HG02798 (cell line): ENCODE data around the gene CMC2.

Source experiments
- ATAC-seq: cut with Tn5 transposase; IDR thresholded peaks from one replicate; pipeline ENCODE4 v1.9.1; 2021; ENCODE audit warnings: mild to moderate bottlenecking; ENCODE audit not compliant: unreplicated experiment, poor library complexity

CMC2 gene

DNA sequence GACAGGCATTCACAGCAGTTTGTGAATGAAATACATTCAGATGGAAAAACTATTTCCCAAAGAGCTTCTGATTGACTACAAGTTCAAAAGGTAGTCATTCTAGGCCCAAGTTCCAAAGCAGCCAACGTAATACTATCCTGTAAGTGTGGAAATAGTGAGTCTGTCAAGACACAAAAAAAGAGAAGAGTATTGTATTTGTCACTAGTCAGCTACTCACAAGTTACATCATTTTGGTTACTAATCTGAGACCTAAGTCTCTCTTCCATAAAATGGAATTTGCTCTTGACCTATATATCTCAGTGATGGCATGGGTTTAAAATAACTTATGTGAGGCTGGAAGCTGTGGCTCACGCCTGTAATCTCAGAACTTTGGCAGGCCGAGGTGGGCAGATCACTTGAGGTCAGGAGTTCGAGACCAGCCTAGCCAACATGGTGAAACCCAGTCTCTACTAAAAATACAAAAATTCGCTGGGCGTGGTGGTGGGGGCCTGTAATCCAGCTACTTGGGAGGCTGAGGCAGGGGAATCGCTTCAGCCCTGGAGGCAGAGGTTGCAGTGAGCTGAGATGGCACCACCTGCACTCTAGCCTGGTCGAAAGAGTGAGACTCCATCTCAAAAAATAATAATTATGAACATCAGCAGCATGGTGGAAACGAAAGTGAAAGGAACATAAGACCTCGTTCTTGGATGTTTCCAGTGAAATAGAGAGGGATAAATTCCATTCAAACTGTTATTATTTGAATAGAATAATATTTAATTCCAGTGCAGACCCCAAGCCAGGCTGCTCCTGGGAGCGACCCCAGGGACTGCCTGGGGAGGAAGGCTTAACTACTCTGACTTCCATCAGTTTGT is 2.9 kb downstream of the CMC2 start:
- no peak for ATAC-seq

DNA sequence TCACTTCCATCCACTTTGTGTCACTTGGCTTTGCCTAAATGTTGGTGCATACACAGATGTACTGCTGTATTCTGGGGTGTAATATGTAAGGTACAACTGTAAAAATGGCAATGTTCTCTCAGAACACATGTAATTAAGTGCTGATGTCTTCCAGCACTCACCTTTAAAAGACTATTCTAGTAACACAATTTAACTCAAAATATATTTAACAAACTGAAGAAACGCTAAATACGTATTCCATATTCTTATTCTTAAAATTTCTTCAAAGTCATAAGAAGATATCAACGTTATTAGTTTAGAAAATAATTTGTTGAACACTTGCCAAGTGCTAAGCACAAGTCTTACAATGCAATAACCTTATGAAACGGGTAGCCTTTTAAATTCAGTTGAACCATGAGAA is 3.6 kb downstream of the CMC2 start:
- no peak for ATAC-seq

DNA sequence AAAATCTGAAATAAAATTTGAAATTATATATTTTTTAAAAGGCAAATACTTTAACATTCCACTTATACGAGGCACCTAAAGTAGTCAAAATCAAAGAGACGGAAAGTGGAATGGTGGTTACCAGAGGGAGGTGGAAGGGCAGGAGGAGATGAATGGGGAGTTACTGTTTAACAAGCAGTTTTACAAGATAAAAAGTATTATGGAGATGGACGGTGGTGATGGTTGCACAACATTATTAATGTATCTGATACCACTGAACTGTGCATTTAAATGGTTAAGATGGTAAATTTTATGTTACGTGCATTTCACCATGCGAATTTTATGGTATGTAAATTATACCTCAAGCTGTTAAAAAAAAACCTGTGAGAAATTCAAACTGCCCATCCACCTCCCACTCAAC is 5.4 kb downstream of the CMC2 start:
- ATAC-seq: no peak

DNA sequence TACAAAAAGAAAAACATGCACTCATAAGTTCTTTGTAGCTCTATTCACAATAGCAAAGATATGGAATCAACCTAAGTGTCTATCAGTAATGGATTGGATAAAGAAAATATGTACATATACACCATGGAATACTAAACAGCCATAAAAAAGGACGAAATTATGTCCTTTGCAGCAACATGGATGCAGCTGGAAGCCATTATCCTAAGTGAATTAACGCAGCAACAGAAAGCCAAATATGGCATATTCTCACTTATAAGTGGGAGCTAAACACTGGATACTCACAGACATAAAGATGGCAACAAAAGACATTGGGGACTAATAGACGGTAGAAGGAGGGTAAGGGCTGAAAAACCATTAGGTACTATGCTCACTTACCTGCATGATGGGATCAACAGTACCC is 5.8 kb downstream of the CMC2 start:
- ATAC-seq: no peak

DNA sequence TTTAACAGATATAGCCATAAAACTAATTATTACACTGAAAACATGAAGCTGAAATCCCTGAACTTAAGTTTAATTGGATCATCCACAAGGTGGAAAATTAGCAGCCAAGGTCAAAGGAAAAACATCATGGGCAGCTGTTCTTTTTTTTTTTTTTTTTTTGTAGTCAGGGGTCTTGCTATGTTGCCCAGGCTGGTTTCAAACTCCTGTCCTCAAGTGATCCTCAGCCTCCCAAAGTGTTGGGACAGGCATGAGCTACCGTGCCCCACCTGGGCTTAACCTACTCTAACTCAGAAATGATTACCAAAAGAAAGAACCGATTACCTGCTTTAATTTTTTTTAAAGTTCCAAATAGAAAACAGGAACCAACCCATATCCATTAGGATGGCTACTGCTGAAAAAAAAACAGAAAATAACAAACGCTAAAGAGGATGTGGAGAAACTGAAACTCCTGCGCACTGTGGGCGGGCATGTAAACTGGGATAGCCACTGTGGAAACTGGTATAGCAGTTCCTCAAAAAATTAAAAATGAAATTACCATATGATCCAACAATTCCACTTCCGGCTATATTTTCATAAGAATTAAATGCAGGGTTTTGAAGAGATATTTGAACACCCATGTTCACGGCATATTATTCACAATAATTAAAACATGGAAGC is 8.6 kb downstream of the CMC2 start:
- no peak for ATAC-seq

DNA sequence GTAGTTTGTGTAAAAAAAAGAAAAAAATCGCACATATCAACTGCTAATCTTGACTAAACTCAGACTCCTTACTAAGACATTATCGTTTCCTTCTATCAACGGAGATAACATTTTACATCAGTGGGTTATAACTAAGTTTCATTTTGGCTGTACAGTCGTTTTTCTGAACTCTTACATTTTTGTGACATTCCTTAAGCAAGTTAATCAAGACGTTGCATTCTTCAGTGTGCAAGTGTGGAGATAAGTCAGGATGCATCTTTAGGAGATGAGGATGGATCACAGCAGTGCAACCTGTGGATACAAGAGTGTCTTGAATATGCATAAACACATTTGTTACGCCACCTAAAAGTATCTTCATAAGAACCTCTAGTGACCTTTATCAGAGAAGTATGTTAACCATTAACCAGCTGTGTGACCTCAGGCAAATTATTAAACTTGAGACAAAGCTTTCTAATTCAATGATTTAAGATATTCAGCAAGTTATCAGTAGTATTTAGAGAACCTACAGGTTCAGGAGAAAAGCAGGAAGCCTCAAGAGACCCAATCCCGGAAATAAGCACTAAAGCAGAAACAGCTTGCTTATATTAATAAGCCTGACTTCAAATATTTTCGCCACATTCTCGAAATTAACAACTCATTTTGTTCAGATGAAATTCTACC is 9.4 kb downstream of the CMC2 start:
- ATAC-seq: peak; percentile 71

DNA sequence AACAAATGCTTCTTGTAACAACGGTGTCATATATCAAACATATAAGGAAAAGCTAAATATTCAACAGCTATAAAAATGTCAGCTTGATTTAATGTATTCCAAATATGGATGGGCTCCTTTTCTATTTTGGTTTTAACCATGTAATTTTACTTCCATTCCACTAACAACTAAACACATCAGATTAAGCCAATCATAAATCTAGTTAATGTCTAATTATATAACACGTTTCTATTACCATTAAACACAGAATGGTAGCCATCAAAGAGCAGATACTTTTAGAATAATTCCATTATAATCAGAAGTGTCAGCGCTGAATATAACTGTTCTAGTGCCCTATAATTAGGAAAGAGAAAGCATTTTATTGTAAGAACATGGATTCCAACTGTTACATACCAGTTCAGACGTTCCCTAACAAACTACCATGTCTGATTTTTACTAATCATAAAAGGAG is 10.0 kb downstream of the CMC2 start:
- ATAC-seq: no peak

DNA sequence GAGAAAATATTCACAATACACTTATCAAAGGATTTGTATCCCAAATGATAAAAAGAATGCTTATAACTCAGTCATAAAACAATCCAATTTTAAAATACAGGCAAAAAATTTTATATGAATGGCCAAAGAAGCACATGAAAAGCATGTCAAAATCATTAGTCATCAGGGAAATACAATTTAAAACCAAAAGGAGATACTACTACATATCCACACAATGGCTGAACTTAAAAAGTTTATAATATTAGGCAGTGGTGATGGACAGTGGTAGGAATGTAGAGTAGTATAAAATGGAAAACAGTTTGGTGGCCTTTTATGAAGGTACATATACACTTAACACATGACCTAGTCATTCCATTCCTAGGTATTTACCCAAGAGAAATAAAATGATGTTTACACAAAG is 12.2 kb downstream of the CMC2 start:
- ATAC-seq: no peak

DNA sequence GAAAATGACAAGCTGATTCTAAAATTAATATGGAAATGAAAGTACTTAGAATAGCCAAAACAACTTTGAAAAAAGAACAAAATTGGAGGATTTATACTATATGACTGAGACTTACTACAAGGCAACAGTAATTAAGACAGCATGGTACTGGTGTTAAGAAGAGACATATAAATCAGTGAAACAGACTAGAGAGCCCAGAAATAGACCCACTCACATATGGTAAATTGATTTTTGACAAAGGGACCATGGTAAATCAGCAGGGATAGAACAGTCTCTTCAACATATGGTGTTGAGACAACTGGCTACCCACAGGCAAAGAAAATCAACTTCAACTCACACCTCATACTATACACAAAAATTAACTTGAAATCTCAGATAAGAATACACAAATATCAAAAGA is 12.9 kb downstream of the CMC2 start:
- ATAC-seq: no peak

DNA sequence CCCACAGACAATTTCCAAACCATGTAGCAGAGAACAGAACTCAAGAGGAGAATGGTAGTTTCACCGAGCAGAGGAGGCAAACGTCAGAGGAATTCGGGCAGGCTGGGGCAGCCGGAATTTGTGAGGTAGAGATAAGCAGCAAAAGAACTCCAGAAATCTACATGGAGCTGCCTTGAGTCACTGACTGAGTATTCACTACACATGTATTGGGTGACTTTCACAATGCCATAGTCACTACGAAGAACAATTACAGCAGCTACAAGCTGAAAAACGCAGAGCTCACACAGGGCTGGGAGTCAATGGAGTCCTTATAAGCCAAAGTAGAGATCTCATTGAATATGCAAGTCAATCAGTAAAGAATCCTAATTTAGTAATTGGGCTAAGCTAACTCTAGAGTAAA is 13.4 kb downstream of the CMC2 start:
- ATAC-seq: no peak

DNA sequence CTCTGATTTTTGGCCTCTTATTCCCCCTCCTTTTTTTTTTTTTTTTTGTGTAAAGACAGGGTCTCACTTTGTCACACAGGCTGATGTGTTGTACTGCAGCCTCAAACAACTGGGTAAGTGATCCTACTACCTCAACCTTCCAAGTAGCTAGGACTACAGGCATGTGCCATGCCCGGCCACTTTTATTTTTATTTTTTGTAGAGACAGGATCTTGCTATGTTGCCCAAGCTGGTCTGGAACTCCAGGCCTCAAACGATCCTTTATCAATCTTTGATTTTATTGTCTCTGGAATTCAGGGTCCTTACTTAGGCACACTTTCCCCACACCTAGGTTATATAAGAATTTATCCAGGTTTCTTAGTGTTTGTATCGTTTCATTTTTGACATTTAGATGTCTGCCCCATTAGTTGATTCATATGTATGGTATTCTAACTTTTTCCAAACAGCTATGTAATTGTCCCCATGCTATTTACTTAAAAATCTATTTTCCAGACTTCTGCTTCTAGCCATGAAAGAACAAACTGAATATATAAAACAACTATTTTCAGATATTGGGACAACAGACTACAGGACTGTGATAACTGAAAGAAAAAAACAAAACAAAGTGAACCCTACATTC is 13.9 kb downstream of the CMC2 start:
- ATAC-seq: no peak

DNA sequence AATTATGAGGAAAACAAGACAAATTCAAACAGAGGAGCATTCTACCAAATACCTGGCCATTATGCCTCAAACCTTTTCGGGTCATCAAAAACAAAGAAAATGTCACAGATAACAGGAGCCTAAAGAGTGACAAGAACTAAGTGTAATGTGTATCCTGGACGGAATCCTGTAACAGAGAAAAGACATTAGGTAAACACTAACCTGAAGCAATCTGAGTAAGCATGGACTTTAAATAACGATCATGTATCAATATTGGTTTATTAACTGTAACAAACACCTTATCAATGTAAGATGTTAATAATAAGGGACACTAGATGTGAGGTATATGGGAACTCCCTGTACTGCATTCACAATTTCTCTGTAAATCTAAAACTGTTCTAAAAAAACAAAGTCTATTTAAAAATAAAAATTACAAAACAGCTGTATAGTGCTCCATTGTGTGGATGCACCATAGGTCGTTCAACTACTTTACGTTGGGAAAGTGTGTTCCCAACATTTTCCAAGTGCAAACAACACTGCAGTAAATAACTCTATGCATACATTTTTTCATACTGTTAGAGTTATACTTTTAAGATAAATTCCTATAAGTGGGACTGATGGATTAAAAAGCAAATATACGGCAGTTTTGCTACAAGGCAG is 14.8 kb downstream of the CMC2 start:
- ATAC-seq: no peak

DNA sequence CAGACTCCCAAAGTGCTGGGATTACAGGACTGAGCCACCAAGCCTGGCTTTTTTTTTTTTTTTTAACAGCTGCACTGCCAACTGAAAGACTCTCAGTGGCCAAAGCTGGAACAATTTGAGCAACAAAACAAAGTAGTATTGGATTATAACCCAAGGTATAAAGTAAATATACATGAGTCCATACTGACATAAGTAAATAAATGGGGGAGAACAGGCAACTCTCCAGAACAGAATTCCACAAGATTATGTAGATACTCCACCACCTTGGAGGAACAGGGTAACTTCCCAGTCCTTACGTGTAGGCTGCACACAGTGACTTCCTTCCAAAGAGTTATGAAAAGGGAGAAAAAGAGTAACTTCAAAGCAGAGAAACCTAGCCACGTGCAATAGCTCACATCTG is 15.7 kb downstream of the CMC2 start:
- ATAC-seq: no peak

DNA sequence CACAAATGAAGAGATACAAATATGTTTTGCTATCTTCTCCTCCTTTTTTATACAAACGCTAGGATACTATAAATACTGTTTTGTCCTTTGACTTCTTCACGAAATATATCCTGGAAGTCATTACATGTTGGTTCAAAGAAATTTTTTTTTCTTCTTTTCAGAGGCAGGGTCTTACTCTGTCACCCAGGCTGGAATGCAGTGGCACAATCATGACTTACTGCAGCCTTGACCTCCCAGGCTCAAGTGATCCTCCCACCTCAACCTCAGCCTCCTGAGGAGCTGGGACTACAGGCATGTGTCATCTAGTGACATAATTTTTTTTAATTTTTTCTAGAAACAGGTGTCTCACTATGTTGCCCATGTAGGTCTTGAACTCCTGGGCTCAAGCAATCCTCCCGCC is 16.1 kb downstream of the CMC2 start:
- no peak for ATAC-seq

DNA sequence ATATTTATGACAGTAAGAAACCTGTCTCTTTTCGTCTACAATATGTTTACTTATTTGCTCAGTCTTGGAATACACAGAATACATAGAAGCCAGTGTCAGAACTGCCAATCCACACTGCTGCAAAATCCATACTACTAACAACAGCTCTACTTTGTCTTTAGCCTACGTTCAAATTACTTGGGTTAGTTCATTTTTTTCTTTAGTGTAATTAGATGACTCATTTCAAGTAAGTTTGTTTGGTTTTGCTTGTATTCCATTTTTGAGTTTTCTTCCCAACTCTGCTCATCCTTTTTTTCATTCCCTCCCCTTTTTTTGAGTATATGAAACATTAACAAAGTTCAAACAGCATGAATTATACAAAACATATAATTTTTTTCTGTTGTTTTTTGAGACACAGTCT is 16.9 kb downstream of the CMC2 start:
- ATAC-seq: no peak

DNA sequence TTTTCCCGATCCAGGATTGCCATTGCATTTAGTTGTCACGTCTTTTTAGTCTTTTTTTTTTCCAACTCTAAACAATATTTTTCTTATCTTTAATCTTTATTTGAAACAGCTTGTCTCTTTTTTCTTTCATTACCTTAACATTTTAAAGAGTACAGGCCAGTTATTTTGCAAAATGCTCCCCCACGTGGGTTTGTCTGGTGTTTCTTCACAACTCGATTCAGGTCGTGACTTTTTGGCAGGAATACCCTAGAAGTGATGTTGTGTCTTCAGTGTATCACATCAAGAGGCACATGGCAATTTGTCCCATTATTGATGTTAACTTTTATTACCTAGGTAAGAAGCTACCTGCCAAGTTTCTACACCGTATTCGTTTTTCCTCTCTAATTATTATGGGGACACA is 17.9 kb downstream of the CMC2 start:
- ATAC-seq: no peak

DNA sequence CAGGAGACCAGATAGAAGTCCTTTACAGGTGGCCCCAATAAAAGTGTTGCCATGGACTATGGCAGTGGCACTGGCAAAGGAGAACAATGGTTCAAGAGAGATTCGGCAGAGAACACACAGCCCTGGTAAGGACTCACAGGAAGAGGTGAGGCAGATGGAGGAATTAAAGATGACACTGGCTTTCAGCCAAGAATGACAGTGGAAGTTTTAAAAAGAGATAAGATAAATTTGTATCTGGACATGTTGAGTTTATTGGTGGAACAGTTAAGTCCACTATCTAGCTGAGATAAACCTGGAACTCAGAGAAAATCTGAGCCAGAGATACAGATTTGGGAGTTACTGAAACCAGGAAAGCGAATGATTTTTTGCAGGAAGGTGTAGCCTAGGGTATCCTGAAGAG is 20.1 kb downstream of the CMC2 start:
- no peak for ATAC-seq

DNA sequence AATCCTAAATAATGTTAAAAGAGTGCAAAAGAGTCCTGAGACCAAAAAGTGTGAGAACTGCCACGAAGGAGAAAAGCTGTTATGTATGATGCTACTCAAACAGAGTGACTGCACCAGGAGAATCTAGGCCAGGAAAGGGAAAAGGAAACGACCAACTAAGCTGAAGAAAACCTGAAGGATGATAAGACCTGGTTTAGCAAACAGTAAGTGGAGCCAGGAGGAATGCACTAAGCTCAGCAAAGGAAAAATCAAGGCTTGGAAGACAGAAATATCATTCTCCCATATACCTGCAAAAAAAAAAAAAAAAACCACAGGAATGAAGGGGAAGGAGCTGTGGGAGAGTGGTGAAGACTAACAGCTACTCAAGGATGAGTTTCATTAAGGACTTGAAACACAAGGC is 21.1 kb downstream of the CMC2 start:
- no peak for ATAC-seq

DNA sequence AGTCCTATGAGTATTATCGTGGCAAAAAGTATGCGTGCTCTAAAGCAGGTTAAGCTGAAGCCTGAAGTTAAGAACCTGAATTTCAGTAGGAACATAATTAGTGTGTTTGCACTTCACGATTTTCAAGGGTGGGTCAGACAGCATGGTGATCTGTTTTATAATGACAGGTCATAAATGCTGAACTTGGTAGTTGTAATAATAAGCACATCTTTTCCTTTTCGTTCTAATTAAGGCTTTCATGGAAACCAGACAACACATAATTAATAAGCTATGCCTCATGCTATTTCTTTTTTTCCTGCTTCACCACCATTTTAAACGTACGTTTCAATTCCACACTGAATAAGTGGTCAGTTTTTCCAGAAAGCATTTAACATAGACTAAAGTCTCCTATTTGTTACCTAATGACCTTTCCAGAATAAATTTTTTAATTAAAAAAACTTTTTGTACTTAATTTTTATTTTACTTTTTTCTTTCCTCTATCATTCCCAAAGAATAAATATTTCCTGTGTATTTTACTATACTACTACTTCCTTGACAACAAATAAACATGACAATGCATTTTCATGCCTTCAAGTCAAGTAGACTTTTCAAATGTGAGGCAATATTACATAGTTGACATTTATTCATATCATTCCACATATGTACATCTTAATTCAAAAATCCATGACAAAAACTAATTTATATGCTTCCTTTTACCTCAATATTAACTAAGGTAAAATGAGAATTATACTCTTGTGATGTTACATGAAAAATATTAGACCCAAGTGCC is 22.4 kb downstream of the CMC2 start:
- ATAC-seq: no peak

DNA sequence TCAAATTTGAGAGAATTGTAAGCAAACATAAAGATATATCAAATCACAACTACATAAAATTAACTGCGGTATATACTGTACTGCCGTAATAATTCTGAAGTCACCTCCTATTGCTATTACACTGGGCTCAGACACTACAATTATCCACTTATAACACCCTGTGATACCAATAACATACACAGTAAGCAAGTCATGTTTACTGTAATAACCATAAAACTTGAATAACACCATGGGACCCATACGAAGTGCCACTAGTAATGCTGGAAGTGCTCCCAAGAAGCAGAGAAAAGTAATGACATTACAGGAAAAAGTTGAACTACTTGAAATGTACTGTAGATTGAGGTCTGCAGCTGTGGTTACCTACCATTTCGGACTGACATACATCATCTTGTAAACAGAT is 24.0 kb downstream of the CMC2 start:
- ATAC-seq: no peak
